Suppressor macrophage treated with lipopolysaccharide for 1 hour (primary cell): ENCODE data around the gene C16orf87.

Experiments used
- DNase-seq, 3 donors: peaks; one replicate each; pipeline ENCODE4 v3.0.0-alpha.2; 2020 to 2022

C16orf87 gene

DNA sequence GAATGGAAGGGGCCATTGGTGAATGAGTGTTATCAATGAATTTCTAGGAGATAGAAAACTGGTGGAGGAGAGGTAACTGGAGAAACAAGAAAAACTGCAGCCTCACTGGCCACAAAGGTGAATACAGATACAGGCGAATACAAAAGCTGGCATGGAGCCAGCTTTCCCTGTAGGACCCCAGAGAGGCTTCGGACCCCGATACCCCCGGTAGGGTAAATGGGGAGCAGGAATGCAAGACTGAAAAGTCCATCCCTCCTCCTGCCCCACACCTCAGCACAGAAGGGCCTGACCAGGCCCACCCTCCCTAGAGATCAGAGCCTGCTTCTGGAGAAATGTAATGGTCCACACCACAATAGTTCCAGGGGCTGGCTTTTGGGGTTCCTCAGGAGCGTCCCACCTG is 78.0 kb downstream of the C16orf87 start:
- DNase-seq: no peak

DNA sequence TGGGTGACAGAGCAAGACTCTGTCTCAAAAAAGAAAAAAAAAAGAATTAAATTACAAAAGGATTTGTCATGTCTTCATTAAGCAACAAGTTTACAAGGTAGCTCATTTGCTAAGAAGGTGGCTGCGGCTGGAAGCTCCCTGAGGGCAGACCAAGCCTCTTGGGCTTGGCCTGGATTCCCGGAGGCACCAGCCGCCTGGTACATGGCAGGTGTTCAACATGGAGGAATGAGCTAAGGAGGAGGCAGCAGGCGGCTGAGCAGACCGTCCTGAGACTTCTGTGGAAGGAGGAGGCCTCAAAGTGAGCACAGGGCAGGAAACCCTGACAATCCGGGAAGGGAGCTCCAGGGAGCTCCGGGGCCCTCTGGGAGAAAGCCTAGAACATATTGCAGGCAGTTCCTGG is 79.6 kb downstream of the C16orf87 start:
- no peak for DNase-seq

GRCh38 chr16:46748775-46749705 is 81.9 kb downstream of the C16orf87 start:
- no peak for DNase-seq

- DNase-seq: no peak
Measured at GRCh38 chr16:46747777-46748651, 83.0 kb downstream of the C16orf87 start, which contains the start of gene MYLK3. TSS of gene MYLK3 (minus strand) at chr16:46748344. CDS start at chr16:46748193, 151 bp downstream.

GRCh38 chr16:46746821-46747776 is 83.9 kb downstream of the C16orf87 start:
- DNase-seq: no peak
